Sigmoid colon (tissue), 7 donors: ENCODE results near the gene PCNX1. TPM values are rescaled to one million over a fixed set of nuclear protein-coding genes. Genes with fewer than 3 reads are reported as not detected.

Experiments used
- DNase-seq: peaks from one replicate; pipeline ENCODE4 v3.0.0-alpha.2; 2019
- H3K27ac ChIP-seq, 4 donors: fragments of 200-600 bp; sonication (generic); one replicate each; pipeline ENCODE4 v1.5.1; 2016 to 2019; ENCODE audit warnings: mild to moderate bottlenecking in 1 of 4
- H3K27me3 ChIP-seq, 3 donors: fragments of 200-600 bp; sonication (generic); one replicate each; pipeline ENCODE4 v1.5.1; 2019; ENCODE audit warnings: mild to moderate bottlenecking in 1 of 3
- H3K36me3 ChIP-seq, 4 donors: fragments of 200-600 bp; sonication (generic); one replicate each; pipeline ENCODE4 v1.5.1; 2016 to 2019
- H3K4me1 ChIP-seq, 4 donors: fragments of 200-600 bp; sonication (generic); one replicate each; pipeline ENCODE4 v1.5.1; 2017 to 2019
- H3K4me3 ChIP-seq, 4 donors: fragments of 200-600 bp; sonication (generic); one replicate each; pipeline ENCODE4 v1.5.1; 2017 to 2019; ENCODE audit warnings: mild to moderate bottlenecking in 2 of 4, moderate library complexity in 1 of 4
- H3K9me3 ChIP-seq, 4 donors: fragments of 200-600 bp in 3 of 4; sonication (generic) in 3 of 4; one replicate each; pipeline versions ENCODE4 v1.5.1 to v1.6.1; 2013 to 2019
- EP300 ChIP-seq, 4 donors: sonication (generic); formaldehyde crosslinking; IDR thresholded peaks; one replicate each; pipeline ENCODE4 v1.6.1; 2017; ENCODE audit warnings: antibody characterized with exemption in 4 of 4
- POLR2A ChIP-seq, 2 donors: fragments of 450-650 bp; IDR thresholded peaks; one replicate each; pipeline ENCODE4 v1.6.1; 2016; ENCODE audit warnings: antibody characterized with exemption in 2 of 2, mild to moderate bottlenecking in 2 of 2, moderate library complexity in 2 of 2
- POLR2AphosphoS5 ChIP-seq, 4 donors: sonication (generic); formaldehyde crosslinking; IDR thresholded peaks; one replicate each; pipeline ENCODE4 v1.6.1; 2017; ENCODE audit warnings: antibody characterized with exemption in 4 of 4
- WGBS, 2 donors: extraction: QIAGEN DNeasy Blood & Tissue Kit; methylation state at CpG; one replicate each; pipeline ENCODE4 v1.1.7; 2013; 5-methylcytosine and 5-hydroxymethylcytosine counted together
- intact Hi-C: fragments of 100-400 bp; cut with DNase I; formaldehyde crosslinking; loops from one replicate; pipeline ENCODE4 v1.15.1; 2023
- polyA plus RNA-seq, 3 donors: library from polyadenylated mRNA; stranded (reverse); fragments of 200-250 nt; gene quantifications; one replicate each; pipeline ENCODE4 v1.2.3, GENCODE V29; 2013
- small RNA-seq, 3 donors: library from RNA; depleted of rRNA; stranded (forward); fragments of <200 nt; gene quantifications; one replicate each; pipeline ENCODE3, GENCODE V24; 2016
- total RNA-seq, 4 donors: library from RNA; depleted of rRNA; stranded (reverse); fragments of >200 nt; gene quantifications; one replicate each; pipeline ENCODE4 v1.1.0, GENCODE V29; 2016
- TF ChIP-seq, protein P1 (sequence below), 4 experiments: fragments of 450-650 bp in 3 of 4; fragments of 200-600 bp in 1 of 4; IDR thresholded peaks; one replicate each; pipeline ENCODE4 v1.5.1; 2016 to 2019; ENCODE audit warnings: antibody characterized with exemption in 4 of 4, mild to moderate bottlenecking in 3 of 4, moderate library complexity in 2 of 4
- donor health status: healthy with polysubstance abuse.
- donor health status: Bipolar disorder and iron deficiency.
- donor health status: healthy.

The PCNX1 gene
- total and polyA plus RNA-seq, 7 donors, result 1.2 to 73.9 (median 62.8) TPM

GRCh38 chr14:71163842-71164629 lies 256.8 kb downstream of the PCNX1 start:
- Histone ChIP-seq H3K4me3 (no peak overlapping the region), H3K4me1 (no peaks in the 10 kb centered on the region), H3K27ac (no peak overlapping the region), H3K36me3 (no peaks in the 10 kb centered on the region), H3K27me3 (no peaks in the 10 kb centered on the region), H3K9me3 (no peaks in the 10 kb centered on the region)
- 81 to 84% methylated on average over 10 of the region's 10 CpGs for WGBS, 2 donors
- TF ChIP-seq POLR2AphosphoS5 (IDR thresholded peaks at IDR 0.05) (no peak), POLR2A (IDR thresholded peaks at IDR 0.05) (no peak), EP300 (IDR thresholded peaks at IDR 0.05) (no peak)
- TF ChIP-seq, protein P1, sequence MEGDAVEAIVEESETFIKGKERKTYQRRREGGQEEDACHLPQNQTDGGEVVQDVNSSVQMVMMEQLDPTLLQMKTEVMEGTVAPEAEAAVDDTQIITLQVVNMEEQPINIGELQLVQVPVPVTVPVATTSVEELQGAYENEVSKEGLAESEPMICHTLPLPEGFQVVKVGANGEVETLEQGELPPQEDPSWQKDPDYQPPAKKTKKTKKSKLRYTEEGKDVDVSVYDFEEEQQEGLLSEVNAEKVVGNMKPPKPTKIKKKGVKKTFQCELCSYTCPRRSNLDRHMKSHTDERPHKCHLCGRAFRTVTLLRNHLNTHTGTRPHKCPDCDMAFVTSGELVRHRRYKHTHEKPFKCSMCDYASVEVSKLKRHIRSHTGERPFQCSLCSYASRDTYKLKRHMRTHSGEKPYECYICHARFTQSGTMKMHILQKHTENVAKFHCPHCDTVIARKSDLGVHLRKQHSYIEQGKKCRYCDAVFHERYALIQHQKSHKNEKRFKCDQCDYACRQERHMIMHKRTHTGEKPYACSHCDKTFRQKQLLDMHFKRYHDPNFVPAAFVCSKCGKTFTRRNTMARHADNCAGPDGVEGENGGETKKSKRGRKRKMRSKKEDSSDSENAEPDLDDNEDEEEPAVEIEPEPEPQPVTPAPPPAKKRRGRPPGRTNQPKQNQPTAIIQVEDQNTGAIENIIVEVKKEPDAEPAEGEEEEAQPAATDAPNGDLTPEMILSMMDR (IDR thresholded peaks at IDR 0.05), result no peak
- intact Hi-C loops, result no loop called here
- no peak for DNase-seq

Small RNA genes lying within 50 kb of the gene (small RNA-seq; reads per million reads assigned to genes)
- gene AC005230.1 (0 reads per million in 3 donors), gene GTF3AP2 (0 reads per million in 3 donors)

Other genes starting within 250 kb of the PCNX1 start
- gene MAP3K9, start 97.9 kb upstream of the PCNX1 start, total RNA-seq, result under 1 TPM; 0.36 to 0.66 (median 0.48) TPM
- 1 to 10 TPM in 2 of 3 donors, under 1 TPM in 1; 0.60 to 4.7 (median 1.6) TPM for gene MAP3K9, start 97.9 kb upstream of the PCNX1 start, polyA plus RNA-seq